Caco-2 (cell line): ENCODE results near the gene ESR2. TPM values are rescaled to one million over a fixed set of nuclear protein-coding genes. Genes with fewer than 3 reads are reported as not detected.

Experiments used
- BruUV-seq: library from RNA; stranded (reverse); fragments of 400-500 nt; replicated peaks from 2 replicates; lab custom pipeline; 2021; lab: Mats Ljungman, UMichigan
- CTCF ChIA-PET: fragments of 300-600 bp; sonication (Branson Sonifier 250); formaldehyde crosslinking; loops from one replicate; lab custom pipeline; 2022; ENCODE audit warnings: antibody characterized with exemption; lab: Charles Lee
- POLR2A ChIA-PET: fragments of 300-600 bp; sonication (Branson Sonifier 250); formaldehyde crosslinking; loops from one replicate; lab custom pipeline; 2022; ENCODE audit warnings: antibody characterized with exemption; lab: Charles Lee
- DNase-seq, 2 experiments: peaks; one replicate each; pipeline versions ENCODE4 v3.0.0 to v3.0.0-alpha.2; 2020 to 2022
- H3K27me3 ChIP-seq: replicated peaks from 2 replicates; pipeline ENCODE4 v1.6.0; 2011; ENCODE audit warnings: low read length; ENCODE audit not compliant: control insufficient read depth, insufficient read depth
- H3K36me3 ChIP-seq: 2 replicates; pipeline ENCODE4 v1.5.1; 2011; ENCODE audit warnings: low read length; ENCODE audit not compliant: control insufficient read depth, insufficient read depth
- H3K4me1 ChIP-seq: fragments of 250-450 bp; sonication (Bioruptor Pico); 2 replicates; pipeline ENCODE4 v1.5.1; 2020; ENCODE audit warnings: mild to moderate bottlenecking
- H3K4me3 ChIP-seq: 2 replicates; pipeline ENCODE4 v1.5.1; 2011; ENCODE audit warnings: low read depth, mild to moderate bottlenecking, control low read depth, low read length
- H3K9me3 ChIP-seq: fragments of 250-450 bp; sonication (Bioruptor Pico); 2 replicates; pipeline ENCODE4 v1.5.1; 2020; ENCODE audit warnings: mild to moderate bottlenecking, moderate library complexity
- H3K27ac Mint-ChIP-seq: one replicate; pipeline ENCODE4 v1.8.0; 2022; ENCODE audit warnings: mixed read lengths; ENCODE audit not compliant: unreplicated experiment
- H3K27me3 Mint-ChIP-seq: one replicate; pipeline ENCODE4 v1.8.0; 2022; ENCODE audit warnings: mixed read lengths; ENCODE audit not compliant: insufficient read depth, unreplicated experiment
- H3K36me3 Mint-ChIP-seq: one replicate; pipeline ENCODE4 v1.8.0; 2022; ENCODE audit warnings: mild to moderate bottlenecking, mixed read lengths; ENCODE audit not compliant: insufficient read depth, unreplicated experiment
- H3K4me1 Mint-ChIP-seq: one replicate; pipeline ENCODE4 v1.8.0; 2022; ENCODE audit warnings: low read depth, mixed read lengths; ENCODE audit not compliant: unreplicated experiment
- H3K4me3 Mint-ChIP-seq: one replicate; pipeline ENCODE4 v1.8.0; 2022; ENCODE audit warnings: mild to moderate bottlenecking, moderate library complexity, mixed read lengths; ENCODE audit not compliant: unreplicated experiment
- H3K9me3 Mint-ChIP-seq: one replicate; pipeline ENCODE4 v1.8.0; 2022; ENCODE audit warnings: mixed read lengths; ENCODE audit not compliant: unreplicated experiment
- CTCF ChIP-seq, 2 experiments: fragments of 200-600 bp in 1 of 2; IDR thresholded peaks; 1 replicate in 1 of 2; 2 replicates in 1 of 2; pipeline versions ENCODE4 v1.5.1 to v1.8.0; 2011 to 2022; ENCODE audit warnings: antibody characterized with exemption in 1 of 2, control low read depth in 1 of 2, inconsistent platforms in 1 of 2, low read depth in 1 of 2, low read length in 1 of 2, mild to moderate bottlenecking in 1 of 2, moderate library complexity in 1 of 2; ENCODE audit not compliant: insufficient read depth in 1 of 2, severe bottlenecking in 1 of 2, unreplicated experiment in 1 of 2
- intact Hi-C: fragments of 100-400 bp; cut with micrococcal nuclease; formaldehyde crosslinking; loops from one replicate; pipeline ENCODE4 v1.10.0; 2022; ENCODE audit not compliant: unreplicated experiment
- total RNA-seq: library from RNA; stranded (reverse); gene quantifications from 2 replicates; pipeline ENCODE4 v1.2.3, GENCODE V29; 2022

The ESR2 gene
- total RNA-seq, 1 experiment from 2014 or later, result 0.23 TPM

- BruUV-seq, result no TSS peak
- Mint-ChIP-seq H3K36me3 (peaks cover 5% of the 10 kb centered on the region), H3K27ac (no peak overlapping the region), H3K27me3 (no peaks in the 10 kb centered on the region), H3K9me3 (no peaks in the 10 kb centered on the region), H3K4me1 (peaks cover 13% of the 10 kb centered on the region), H3K4me3 (no peak overlapping the region)
- no peak overlapping the region for H3K4me3 ChIP-seq
- TF ChIP-seq CTCF (IDR thresholded peaks at IDR 0.05; ENCODE audit: insufficient read depth in 1 of 2, low read depth in 1 of 2, low read length in 1 of 2, severe bottlenecking in 1 of 2, unreplicated experiment in 1 of 2), result no peak
- H3K9me3 ChIP-seq, result no peaks in the 10 kb centered on the region
- no peaks in the 10 kb centered on the region for H3K36me3 ChIP-seq
- POLR2A ChIA-PET, result no interaction called here
- DNase-seq, result no peak
- intact Hi-C loops, result no loop called here
- no peaks in the 10 kb centered on the region for H3K27me3 ChIP-seq
- H3K4me1 ChIP-seq, result peaks cover 15% of the 10 kb centered on the region; the same call in 1 of the 2 replicates
- CTCF ChIA-PET, result no interaction called here
These were observed 92.1 kb downstream of the ESR2 start for GRCh38 chr14:64201921-64202545.

- POLR2A ChIA-PET, result no interaction called here
- peaks cover 15% of the 10 kb centered on the region; the same call in 1 of the 2 replicates for H3K4me1 ChIP-seq
- intact Hi-C loops, result no loop called here
- DNase-seq, result peak in 1 of 2 experiments; percentile 23
- Mint-ChIP-seq H3K9me3 (no peaks in the 10 kb centered on the region), H3K27me3 (no peaks in the 10 kb centered on the region), H3K4me3 (no peak overlapping the region), H3K4me1 (peaks cover 13% of the 10 kb centered on the region), H3K27ac (no peak overlapping the region), H3K36me3 (peaks cover 5% of the 10 kb centered on the region)
- CTCF ChIA-PET, result no interaction called here
- no peaks in the 10 kb centered on the region for H3K9me3 ChIP-seq
- H3K4me3 ChIP-seq, result no peak overlapping the region
- no peaks in the 10 kb centered on the region for H3K36me3 ChIP-seq
- BruUV-seq, result no TSS peak
- no peak for TF ChIP-seq CTCF (IDR thresholded peaks at IDR 0.05; ENCODE audit: insufficient read depth in 1 of 2, low read depth in 1 of 2, low read length in 1 of 2, severe bottlenecking in 1 of 2, unreplicated experiment in 1 of 2)
- H3K27me3 ChIP-seq, result no peaks in the 10 kb centered on the region
These were observed 92.9 kb downstream of the ESR2 start for GRCh38 chr14:64201296-64201695.

- H3K4me1 Mint-ChIP-seq, result peaks cover 13% of the 10 kb centered on the region
- CTCF ChIA-PET, result interaction anchor here (1.1 kb wide), 1 partner anchor 103 kb away, joined by 3 read pairs; no protein-coding TSS in a partner anchor
- H3K9me3 ChIP-seq, result no peaks in the 10 kb centered on the region
- H3K27me3 ChIP-seq, result no peaks in the 10 kb centered on the region
- H3K36me3 ChIP-seq, result no peaks in the 10 kb centered on the region
- H3K27ac Mint-ChIP-seq, result no peak overlapping the region
- no peak overlapping the region for H3K4me3 ChIP-seq
- no peak for TF ChIP-seq CTCF (IDR thresholded peaks at IDR 0.05; ENCODE audit: insufficient read depth in 1 of 2, low read depth in 1 of 2, low read length in 1 of 2, severe bottlenecking in 1 of 2, unreplicated experiment in 1 of 2)
- H3K4me3 Mint-ChIP-seq, result no peak overlapping the region
- POLR2A ChIA-PET, result interaction anchor here (0.6 kb wide), 1 partner anchor 658 kb away, joined by 16 read pairs; no protein-coding TSS in a partner anchor
- peaks cover 22% of the 10 kb centered on the region; the same call in 1 of the 2 replicates for H3K4me1 ChIP-seq
- no TSS peak for BruUV-seq
- H3K9me3 Mint-ChIP-seq, result no peaks in the 10 kb centered on the region
- intact Hi-C loops, result no loop called here
- no peak for DNase-seq
- no peaks in the 10 kb centered on the region for H3K27me3 Mint-ChIP-seq
- H3K36me3 Mint-ChIP-seq, result peaks cover 5% of the 10 kb centered on the region
These were observed 94.0 kb downstream of the ESR2 start for GRCh38 chr14:64200170-64200569.
